ENCODE results near the gene CCR1.
"Not testable (repeated sequence)": the region's sequence is repeated elsewhere in the genome, so short reads cannot be mapped to it uniquely, and the experiment has no call there.

CCR1 gene

DNA sequence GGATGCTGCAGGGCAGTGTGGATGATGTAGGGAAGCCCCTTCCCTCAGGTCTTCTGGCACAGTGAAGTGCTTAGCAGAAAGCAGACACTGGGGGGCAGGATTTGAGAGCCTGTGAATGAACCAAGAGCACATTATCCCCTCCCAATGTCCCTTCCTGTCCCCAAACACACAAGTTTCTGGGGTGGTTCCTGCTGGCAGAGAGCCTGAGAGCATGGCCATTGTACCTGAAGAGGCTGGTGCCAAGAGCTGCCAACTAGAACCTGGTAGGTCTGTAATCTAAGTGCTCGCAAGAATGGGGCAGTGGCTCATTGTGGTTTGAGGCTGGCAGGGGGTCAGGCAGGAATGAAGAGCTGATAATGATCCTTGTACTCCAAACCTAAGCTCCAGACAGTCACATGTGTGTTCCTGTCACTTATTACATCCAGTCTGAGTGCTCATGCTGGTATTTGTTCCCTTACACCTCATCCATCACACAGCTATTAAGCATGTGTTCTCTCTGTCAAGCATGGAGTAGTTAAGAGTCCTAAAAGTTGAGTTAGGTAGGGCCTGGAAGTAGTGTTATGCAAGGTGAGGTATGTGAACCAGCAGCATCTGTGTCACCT is 6.7 kb upstream of the CCR1 start:
- DNase-seq (ENCODE audit: low read depth): no peak

DNA sequence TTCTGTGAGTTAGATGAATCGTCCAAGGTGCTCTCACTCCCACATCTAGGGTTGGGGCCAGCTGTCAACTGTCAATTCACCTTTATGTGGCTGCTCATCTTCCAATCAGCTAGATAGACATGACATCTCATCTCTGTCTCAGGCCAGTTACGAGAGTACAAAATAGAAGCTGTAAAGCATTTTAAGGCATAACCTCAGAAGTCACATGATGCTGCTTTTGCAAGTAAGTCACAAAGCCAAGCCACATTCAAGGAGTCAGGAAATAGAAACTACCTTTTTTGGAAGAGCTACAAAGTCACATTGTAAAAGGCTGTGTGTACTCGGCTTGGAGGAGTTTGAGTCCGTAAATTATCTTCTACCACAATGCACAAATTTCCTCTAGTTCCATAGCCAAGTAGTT is 5.1 kb upstream of the CCR1 start:
- no peak for DNase-seq (ENCODE audit: low read depth)
- TF ChIP-seq, protein P1, sequence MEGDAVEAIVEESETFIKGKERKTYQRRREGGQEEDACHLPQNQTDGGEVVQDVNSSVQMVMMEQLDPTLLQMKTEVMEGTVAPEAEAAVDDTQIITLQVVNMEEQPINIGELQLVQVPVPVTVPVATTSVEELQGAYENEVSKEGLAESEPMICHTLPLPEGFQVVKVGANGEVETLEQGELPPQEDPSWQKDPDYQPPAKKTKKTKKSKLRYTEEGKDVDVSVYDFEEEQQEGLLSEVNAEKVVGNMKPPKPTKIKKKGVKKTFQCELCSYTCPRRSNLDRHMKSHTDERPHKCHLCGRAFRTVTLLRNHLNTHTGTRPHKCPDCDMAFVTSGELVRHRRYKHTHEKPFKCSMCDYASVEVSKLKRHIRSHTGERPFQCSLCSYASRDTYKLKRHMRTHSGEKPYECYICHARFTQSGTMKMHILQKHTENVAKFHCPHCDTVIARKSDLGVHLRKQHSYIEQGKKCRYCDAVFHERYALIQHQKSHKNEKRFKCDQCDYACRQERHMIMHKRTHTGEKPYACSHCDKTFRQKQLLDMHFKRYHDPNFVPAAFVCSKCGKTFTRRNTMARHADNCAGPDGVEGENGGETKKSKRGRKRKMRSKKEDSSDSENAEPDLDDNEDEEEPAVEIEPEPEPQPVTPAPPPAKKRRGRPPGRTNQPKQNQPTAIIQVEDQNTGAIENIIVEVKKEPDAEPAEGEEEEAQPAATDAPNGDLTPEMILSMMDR (conservative IDR thresholded peaks at IDR 0.05; ENCODE audit: control insufficient read depth, insufficient read depth, low read depth, low read length): no peak
- H3K4me3 ChIP-seq (ENCODE audit: control insufficient read depth, low read depth, low read length): no peak overlapping the region

More for the DNA sequence above, 6.7 kb upstream of the CCR1 start:
- TF ChIP-seq, protein P1 (conservative IDR thresholded peaks at IDR 0.05; ENCODE audit: control insufficient read depth, insufficient read depth, low read depth, low read length): peak; percentile 33
- H3K4me3 ChIP-seq (ENCODE audit: control insufficient read depth, low read depth, low read length): no peak overlapping the region

DNA sequence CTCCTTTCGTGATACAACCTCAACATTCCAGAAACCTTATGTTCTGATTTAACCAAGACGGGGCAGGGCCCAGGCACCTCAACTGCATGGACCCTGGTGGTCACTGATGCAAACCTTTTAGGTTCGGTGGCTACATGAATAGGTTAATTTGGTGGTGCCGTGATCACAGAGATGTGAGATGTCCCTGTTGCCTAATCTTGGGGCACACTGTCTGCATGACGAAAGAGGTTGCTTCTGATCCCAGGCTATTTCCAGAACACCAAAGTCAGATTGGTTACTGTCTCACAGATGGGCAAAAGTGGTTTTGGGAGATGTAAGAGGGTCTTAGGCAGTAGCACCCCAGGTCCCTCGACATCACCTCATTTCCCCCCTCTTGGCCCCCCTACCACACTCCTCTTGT is 4.0 kb upstream of the CCR1 start:
- no peak for DNase-seq (ENCODE audit: low read depth)
- H3K4me3 ChIP-seq (ENCODE audit: control insufficient read depth, low read depth, low read length): no peak overlapping the region
- TF ChIP-seq, protein P1 (conservative IDR thresholded peaks at IDR 0.05; ENCODE audit: control insufficient read depth, insufficient read depth, low read depth, low read length): no peak

DNA sequence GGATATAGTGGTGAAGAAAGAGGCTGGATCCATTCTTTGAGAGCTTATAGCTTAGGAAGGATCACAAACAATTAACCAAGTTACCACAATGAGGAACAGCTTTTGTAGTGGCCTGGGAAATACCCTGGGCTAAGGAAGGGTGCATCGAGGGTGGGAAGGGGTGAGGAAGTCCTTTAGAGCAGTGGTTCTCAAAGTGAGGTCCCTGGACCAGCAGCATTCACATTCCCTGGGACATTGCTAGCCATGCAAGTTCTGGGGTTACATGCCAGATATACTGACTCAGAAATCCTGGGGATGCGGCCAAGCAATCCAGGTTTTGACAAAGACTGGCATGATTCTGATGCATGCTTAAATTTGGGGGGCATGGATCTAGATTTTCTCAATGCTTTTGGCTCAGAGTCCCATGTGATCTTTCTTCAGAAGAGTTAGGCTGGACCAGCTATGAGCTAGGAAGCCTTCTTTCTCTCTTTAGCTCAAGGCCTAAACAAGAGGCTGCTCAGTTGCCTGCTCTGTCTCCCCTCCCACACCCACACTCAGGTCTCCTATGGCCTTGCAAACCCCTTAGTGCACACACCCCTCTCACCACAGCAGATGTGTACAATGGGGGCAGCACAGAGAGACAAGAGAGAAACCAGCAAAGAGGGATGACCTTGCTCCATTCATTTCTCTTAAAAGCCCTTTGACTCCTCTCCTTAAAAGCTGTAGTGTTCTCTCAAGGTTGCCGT is 1.8 kb upstream of the CCR1 start:
- TF ChIP-seq, protein P1 (conservative IDR thresholded peaks at IDR 0.05; ENCODE audit: control insufficient read depth, insufficient read depth, low read depth, low read length): no peak
- H3K4me3 ChIP-seq (ENCODE audit: control insufficient read depth, low read depth, low read length): no peak overlapping the region
- no peak for DNase-seq (ENCODE audit: low read depth)

DNA sequence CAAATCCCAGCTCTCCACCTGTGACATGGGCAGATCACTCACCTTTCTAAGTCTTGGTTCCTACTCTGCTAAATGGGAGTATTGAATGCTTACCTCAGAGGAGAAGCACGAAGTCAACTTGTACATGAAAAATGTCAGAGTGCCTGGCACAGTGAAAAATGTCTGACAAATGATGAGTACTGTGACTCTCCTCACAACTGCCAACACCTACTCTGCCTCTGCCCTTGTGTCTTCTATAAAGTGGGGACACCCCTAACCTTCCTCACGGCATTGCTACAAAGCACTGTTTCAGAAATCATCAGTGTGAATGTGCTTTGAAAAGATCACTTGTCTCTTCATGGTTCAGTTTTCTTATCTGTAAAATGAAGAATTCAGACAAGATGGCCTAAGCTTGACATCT is 940 bp upstream of the CCR1 start:
- TF ChIP-seq, protein P1 (conservative IDR thresholded peaks at IDR 0.05; ENCODE audit: control insufficient read depth, insufficient read depth, low read depth, low read length): no peak
- no peak overlapping the region for H3K4me3 ChIP-seq (ENCODE audit: control insufficient read depth, low read depth, low read length)

DNA sequence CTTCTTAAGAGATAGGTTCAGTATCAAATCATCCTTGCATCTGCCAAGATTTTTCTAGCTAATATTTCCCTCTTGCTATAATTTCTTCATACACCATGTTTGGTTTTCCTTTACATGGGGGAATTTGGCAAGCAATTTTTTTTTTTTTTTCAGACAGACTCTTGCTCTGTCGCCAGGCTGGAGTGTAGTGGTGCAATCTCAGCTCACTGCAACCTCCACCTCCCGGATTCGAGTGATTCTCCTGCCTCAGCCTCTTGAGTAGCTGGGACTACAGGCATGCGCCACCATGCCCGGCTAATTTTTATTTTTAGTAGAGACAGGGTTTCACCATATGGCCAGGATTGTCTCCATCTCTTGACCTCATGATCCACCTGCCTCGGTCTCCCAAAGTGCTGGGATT is 599 bp downstream of the CCR1 start:
- not testable (repeated sequence) for DNase-seq (ENCODE audit: low read depth); H3K4me3 ChIP-seq (ENCODE audit: control insufficient read depth, low read depth, low read length)

More for the DNA sequence above, 940 bp upstream of the CCR1 start:
- DNase-seq (ENCODE audit: low read depth): no peak

DNA sequence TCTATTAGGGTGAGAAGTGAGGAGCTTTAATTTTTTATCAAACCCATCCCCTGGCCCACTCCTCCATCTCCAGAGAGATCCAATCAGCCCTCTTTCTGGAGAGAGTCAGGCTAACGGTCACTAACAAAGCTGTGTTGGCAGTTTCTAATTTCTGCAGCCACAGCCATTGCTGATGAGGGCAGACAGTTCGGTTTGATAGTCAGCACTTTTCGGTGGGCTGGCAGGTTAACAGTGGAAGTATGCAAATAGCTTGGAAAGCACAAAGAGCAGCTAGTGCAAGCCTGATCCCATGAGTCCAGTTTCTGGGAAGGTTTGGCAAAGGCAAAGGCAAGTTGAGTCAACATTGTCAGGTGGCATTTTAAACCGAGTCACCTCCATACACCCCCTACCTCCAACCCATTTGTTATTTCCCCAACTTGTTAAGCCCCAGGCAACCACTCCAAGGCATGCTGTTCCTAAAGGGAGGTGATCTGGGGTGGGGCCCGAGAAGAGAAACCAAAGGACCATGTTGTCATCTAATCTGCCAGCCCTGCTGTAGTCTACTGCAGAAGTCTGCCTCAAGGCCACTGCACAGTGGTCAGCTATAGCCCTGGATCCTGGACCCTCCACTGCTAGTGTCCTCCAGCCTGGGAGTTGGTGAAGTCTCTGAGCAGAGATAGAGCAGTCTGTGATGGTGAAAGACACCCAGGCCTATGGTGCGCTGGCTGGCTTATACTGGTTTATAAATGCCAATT is 1.7 kb downstream of the CCR1 start:
- TF ChIP-seq, protein P1 (conservative IDR thresholded peaks at IDR 0.05; ENCODE audit: control insufficient read depth, insufficient read depth, low read depth, low read length): no peak
- no peak overlapping the region for H3K4me3 ChIP-seq (ENCODE audit: control insufficient read depth, low read depth, low read length)
- DNase-seq (ENCODE audit: low read depth): no peak

Data from fibroblast of mammary gland (primary cell).